GM12865 (cell line): ENCODE data around the gene MAD1L1.

Source experiments
- DNase-seq: peaks from one replicate; pipeline ENCODE4 v3.0.0; 2010; ENCODE audit warnings: low read depth
- H3K4me3 ChIP-seq: 2 replicates; pipeline ENCODE4 v1.5.1; 2011; ENCODE audit warnings: mild to moderate bottlenecking, low read depth, low read length, control low read depth
- CTCF ChIP-seq: IDR thresholded peaks from 2 replicates; pipeline ENCODE4 v1.5.1; 2011; ENCODE audit warnings: low read length, control low read depth, low read depth, inconsistent platforms; ENCODE audit not compliant: insufficient read depth; ENCODE audit errors: missing control alignments

Gene MAD1L1

DNA sequence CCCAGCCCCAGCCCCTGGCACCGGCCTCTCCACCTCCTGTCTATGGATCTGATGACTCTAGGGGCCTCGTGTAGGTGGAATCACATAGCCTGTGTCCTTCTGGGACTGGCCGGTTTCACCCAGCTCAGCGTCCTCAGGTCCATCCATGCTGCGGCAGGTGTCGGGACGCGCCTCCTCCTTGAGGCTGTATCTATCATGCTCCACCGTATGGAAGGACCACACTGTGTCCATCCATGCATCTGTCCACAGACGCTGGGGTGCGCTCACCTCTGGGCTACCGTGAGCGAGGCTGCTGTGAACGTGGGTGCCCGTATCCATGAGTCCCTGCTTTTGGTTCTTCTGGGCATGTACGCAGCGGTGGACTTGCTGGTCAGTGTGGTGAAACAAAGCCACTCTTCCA, 281.1 kb downstream of the MAD1L1 start:
- no peak for TF ChIP-seq CTCF
- no peak for DNase-seq
- H3K4me3 ChIP-seq, result no peak overlapping the region

DNA sequence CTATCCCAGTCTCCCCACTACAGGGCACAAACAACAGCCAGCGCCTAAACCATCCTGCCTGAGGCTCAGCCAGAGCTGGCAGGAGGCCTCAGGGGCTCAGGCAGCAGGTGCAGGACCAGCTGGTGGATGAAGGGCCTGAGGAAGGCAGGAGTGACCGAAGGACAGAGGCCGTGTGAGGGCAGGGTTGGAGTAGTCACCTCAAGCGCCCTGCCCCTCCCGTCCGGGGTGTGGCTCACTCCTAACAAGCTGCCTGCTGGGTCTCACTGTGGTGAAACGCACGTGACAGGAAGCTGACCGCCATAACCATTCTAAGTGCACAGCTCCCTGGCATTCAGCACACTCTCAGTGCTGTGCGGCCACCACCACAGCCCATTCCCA, 281.6 kb downstream of the MAD1L1 start:
- H3K4me3 ChIP-seq, result no peak overlapping the region
- no peak for DNase-seq
- no peak for TF ChIP-seq CTCF

DNA sequence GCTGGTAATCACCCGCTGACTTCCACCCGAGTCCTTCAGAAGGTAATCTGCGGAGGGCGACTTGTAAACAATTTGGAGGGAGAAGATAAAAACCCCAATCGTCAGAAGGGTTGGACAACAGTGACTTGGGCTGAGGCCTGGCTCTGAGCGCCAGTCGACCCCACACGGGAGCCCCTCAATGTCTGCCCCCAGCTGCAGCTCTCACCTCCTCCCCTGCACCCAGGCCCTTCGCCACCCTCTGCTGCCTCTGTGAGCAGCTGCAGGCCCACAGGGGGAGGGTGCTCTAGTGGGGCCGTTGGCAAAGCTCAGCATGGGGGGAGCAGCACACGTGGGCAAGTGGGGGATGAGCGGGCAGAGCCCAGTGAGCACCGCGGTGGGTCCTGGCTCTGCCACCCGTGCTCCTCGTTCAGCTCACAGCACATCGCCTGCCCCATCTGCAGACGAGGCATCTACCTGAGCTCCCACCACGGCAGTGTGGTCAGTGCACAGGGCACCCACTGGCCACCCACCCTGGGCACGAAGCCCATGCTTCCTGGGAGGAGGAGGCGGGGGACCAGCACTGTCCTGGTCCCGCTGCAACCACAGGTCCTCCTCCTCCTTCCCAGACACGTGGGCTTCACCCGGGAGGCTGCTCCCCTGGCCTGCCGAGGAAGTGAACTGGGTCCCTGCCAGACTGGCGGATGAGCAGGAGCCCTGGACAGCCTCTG, 282.1 kb downstream of the MAD1L1 start:
- no peak for TF ChIP-seq CTCF
- no peak overlapping the region for H3K4me3 ChIP-seq
- no peak for DNase-seq

- no peak overlapping the region for H3K4me3 ChIP-seq
- TF ChIP-seq CTCF, result no peak
- DNase-seq, result no peak
Measured at GRCh38 chr7:1950066-1950451, 282.7 kb downstream of the MAD1L1 start.

DNA sequence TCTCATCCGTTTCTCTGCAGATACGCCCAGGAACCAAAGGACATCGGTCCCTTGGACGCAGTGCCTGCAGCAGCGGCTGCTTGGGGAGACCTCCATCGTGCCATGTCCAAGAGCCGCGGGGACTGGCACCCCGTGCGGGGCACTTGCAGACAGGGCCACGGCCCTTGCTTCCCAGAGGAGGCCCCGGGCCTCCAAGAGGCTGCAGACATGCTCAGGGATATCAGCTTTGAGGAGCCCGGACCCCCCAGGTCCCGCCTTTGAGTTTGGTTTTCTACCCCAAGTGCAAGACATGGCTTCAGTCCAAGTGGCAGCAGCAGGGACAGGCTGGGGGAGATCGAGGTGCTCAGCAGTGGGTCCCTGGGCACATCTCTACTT, 283.1 kb downstream of the MAD1L1 start:
- no peak for DNase-seq
- no peak for TF ChIP-seq CTCF
- H3K4me3 ChIP-seq, result no peak overlapping the region

GRCh38 chr7:1948887-1949680, 283.7 kb downstream of the MAD1L1 start:
- TF ChIP-seq CTCF, result no peak
- H3K4me3 ChIP-seq, result no peak overlapping the region
- DNase-seq, result no peak
